Stomach smooth muscle (tissue), 2 donors: ENCODE data around the gene B9D2.

ENCODE experiments used
- H3K27ac ChIP-seq: one replicate; pipeline ENCODE4 v1.7.0; 2013; ENCODE audit warnings: mild to moderate bottlenecking, low read length, inconsistent platforms
- H3K27me3 ChIP-seq, 2 donors: one replicate each; pipeline ENCODE4 v1.7.0; 2013; ENCODE audit warnings: low read length in 2 of 2; ENCODE audit not compliant: insufficient read depth in 2 of 2, control insufficient read depth in 1 of 2
- H3K36me3 ChIP-seq, 2 donors: one replicate each; pipeline ENCODE4 v1.7.0; 2013; ENCODE audit warnings: low read length in 2 of 2; ENCODE audit not compliant: control insufficient read depth in 2 of 2, insufficient read depth in 2 of 2
- H3K4me1 ChIP-seq: one replicate; pipeline ENCODE4 v1.7.0; 2013; ENCODE audit warnings: low read length; ENCODE audit not compliant: control insufficient read depth, insufficient read depth
- H3K4me3 ChIP-seq, 2 donors: one replicate each; pipeline ENCODE4 v1.7.0; 2013; ENCODE audit warnings: low read length in 2 of 2
- H3K9ac ChIP-seq, 2 donors: one replicate each; pipeline ENCODE4 v1.7.0; 2013; ENCODE audit warnings: low read length in 2 of 2, mild to moderate bottlenecking in 1 of 2
- H3K9me3 ChIP-seq, 2 donors: one replicate each; pipeline ENCODE4 v1.7.0; 2013; ENCODE audit warnings: low read length in 2 of 2; ENCODE audit not compliant: control insufficient read depth in 2 of 2
- donor health status: healthy.
- donor health status: Pancreatic carcinoma.

Gene B9D2

GRCh38 chr19:41369769-41370168 is 5.8 kb upstream of the B9D2 start:
- no peak overlapping the region for H3K4me3 ChIP-seq
- H3K9ac ChIP-seq, result no peak overlapping the region
- H3K36me3 ChIP-seq, result no peaks in the 10 kb centered on the region
- no peak overlapping the region for H3K27ac ChIP-seq
- H3K9me3 ChIP-seq, result no peaks in the 10 kb centered on the region
- no peaks in the 10 kb centered on the region for H3K27me3 ChIP-seq
- H3K4me1 ChIP-seq, result peaks cover 15% of the 10 kb centered on the region

- H3K9me3 ChIP-seq, result no peaks in the 10 kb centered on the region
- H3K27ac ChIP-seq, result no peak overlapping the region
- no peaks in the 10 kb centered on the region for H3K36me3 ChIP-seq
- no peak overlapping the region for H3K4me3 ChIP-seq
- H3K27me3 ChIP-seq, result no peaks in the 10 kb centered on the region
- H3K9ac ChIP-seq, result no peak overlapping the region
- peaks cover 12% of the 10 kb centered on the region for H3K4me1 ChIP-seq
These were observed 3.9 kb upstream of the B9D2 start for GRCh38 chr19:41367848-41368301.

GRCh38 chr19:41366089-41366488 is 2.1 kb upstream of the B9D2 start:
- Histone ChIP-seq H3K9me3 (no peaks in the 10 kb centered on the region), H3K4me1 (peaks cover 14% of the 10 kb centered on the region), H3K27me3 (no peaks in the 10 kb centered on the region), H3K4me3 (no peak overlapping the region), H3K36me3 (no peaks in the 10 kb centered on the region), H3K27ac (no peak overlapping the region), H3K9ac (no peak overlapping the region)

- peaks cover 14% of the 10 kb centered on the region for H3K4me1 ChIP-seq
- H3K36me3 ChIP-seq, result no peaks in the 10 kb centered on the region
- H3K27me3 ChIP-seq, result no peaks in the 10 kb centered on the region
- H3K27ac ChIP-seq, result peak overlapping the region; percentile 98
- no peaks in the 10 kb centered on the region for H3K9me3 ChIP-seq
- peak overlapping the region; percentile 86 to 98 for H3K9ac ChIP-seq
- H3K4me3 ChIP-seq, result peak overlapping the region; percentile 80 to 96
These were observed 809 bp upstream of the B9D2 start for GRCh38 chr19:41364524-41365391.

GRCh38 chr19:41363371-41363752 is 587 bp downstream of the B9D2 start:
- Histone ChIP-seq H3K9me3 (no peaks in the 10 kb centered on the region), H3K4me3 (peak overlapping the region; percentile 80 to 96), H3K9ac (peak overlapping the region; percentile 86 to 98), H3K27me3 (no peaks in the 10 kb centered on the region), H3K27ac (peak overlapping the region; percentile 98), H3K36me3 (no peaks in the 10 kb centered on the region), H3K4me1 (peaks cover 14% of the 10 kb centered on the region)

- H3K9ac ChIP-seq, result no peak overlapping the region
- H3K4me1 ChIP-seq, result peaks cover 14% of the 10 kb centered on the region
These were observed 1.7 kb downstream of the B9D2 start for GRCh38 chr19:41362143-41362847.

GRCh38 chr19:41359741-41360140 is 4.2 kb downstream of the B9D2 start:
- Histone ChIP-seq H3K4me1 (peaks cover 11% of the 10 kb centered on the region), H3K27me3 (no peaks in the 10 kb centered on the region), H3K27ac (no peak overlapping the region), H3K4me3 (no peak overlapping the region), H3K36me3 (no peaks in the 10 kb centered on the region), H3K9ac (no peak overlapping the region), H3K9me3 (no peaks in the 10 kb centered on the region)

More at GRCh38 chr19:41362143-41362847, 1.7 kb downstream of the B9D2 start:
- Histone ChIP-seq H3K4me3 (no peak overlapping the region), H3K27me3 (no peaks in the 10 kb centered on the region), H3K36me3 (no peaks in the 10 kb centered on the region), H3K27ac (no peak overlapping the region), H3K9me3 (no peaks in the 10 kb centered on the region)

- Histone ChIP-seq H3K9ac (no peak overlapping the region), H3K4me3 (no peak overlapping the region), H3K4me1 (peaks cover 15% of the 10 kb centered on the region), H3K27ac (no peak overlapping the region), H3K9me3 (no peaks in the 10 kb centered on the region), H3K36me3 (no peaks in the 10 kb centered on the region), H3K27me3 (no peaks in the 10 kb centered on the region)
These were observed 6.2 kb downstream of the B9D2 start for GRCh38 chr19:41357746-41358145.

GRCh38 chr19:41356984-41357739 is 6.8 kb downstream of the B9D2 start:
- no peak overlapping the region for H3K9ac ChIP-seq
- H3K4me1 ChIP-seq, result peaks cover 20% of the 10 kb centered on the region
- no peak overlapping the region for H3K4me3 ChIP-seq
- no peaks in the 10 kb centered on the region for H3K27me3 ChIP-seq
- no peaks in the 10 kb centered on the region for H3K9me3 ChIP-seq
- no peaks in the 10 kb centered on the region for H3K36me3 ChIP-seq
- no peak overlapping the region for H3K27ac ChIP-seq

GRCh38 chr19:41355802-41356201 is 8.1 kb downstream of the B9D2 start:
- H3K9ac ChIP-seq, result no peak overlapping the region
- H3K36me3 ChIP-seq, result no peaks in the 10 kb centered on the region
- H3K27ac ChIP-seq, result no peak overlapping the region
- no peaks in the 10 kb centered on the region for H3K27me3 ChIP-seq
- peaks cover 27% of the 10 kb centered on the region for H3K4me1 ChIP-seq
- H3K9me3 ChIP-seq, result no peaks in the 10 kb centered on the region
- no peak overlapping the region for H3K4me3 ChIP-seq
